ENCODE results near the gene ATP1B1. TPM values are rescaled to one million over a fixed set of nuclear protein-coding genes. Genes with fewer than 3 reads are reported as not detected.

ATP1B1 gene
- total RNA-seq, 1 donor from 2014 or later: 6.0 TPM

- Mint-ChIP-seq H3K4me1 (ENCODE audit: unreplicated experiment) (peaks cover 21% of the 10 kb centered on the region), H3K36me3 (ENCODE audit: low read depth, unreplicated experiment) (peaks cover 3% of the 10 kb centered on the region), H3K27ac (ENCODE audit: unreplicated experiment) (no peak overlapping the region), H3K4me3 (ENCODE audit: unreplicated experiment) (peak overlapping the region; percentile 73), H3K27me3 (ENCODE audit: unreplicated experiment) (peaks cover 8% of the 10 kb centered on the region), H3K9me3 (ENCODE audit: unreplicated experiment) (no peaks in the 10 kb centered on the region)
- DNase-seq (ENCODE audit: low spot score): peak; percentile 57
- TF ChIP-seq CTCF (IDR thresholded peaks at IDR 0.05; ENCODE audit: unreplicated experiment): no peak
Measured at GRCh38 chr1:169105434-169106094, 926 bp upstream of the ATP1B1 start.

- peak overlapping the region; percentile 25 for H3K27ac Mint-ChIP-seq (ENCODE audit: unreplicated experiment)
- peaks cover 3% of the 10 kb centered on the region for H3K36me3 Mint-ChIP-seq (ENCODE audit: low read depth, unreplicated experiment)
- H3K9me3 Mint-ChIP-seq (ENCODE audit: unreplicated experiment): no peaks in the 10 kb centered on the region
- peak overlapping the region; percentile 93 for H3K4me3 Mint-ChIP-seq (ENCODE audit: unreplicated experiment)
- no peak for TF ChIP-seq CTCF (IDR thresholded peaks at IDR 0.05; ENCODE audit: unreplicated experiment)
- no peak for DNase-seq (ENCODE audit: low spot score)
- H3K27me3 Mint-ChIP-seq (ENCODE audit: unreplicated experiment): peaks cover 8% of the 10 kb centered on the region
- H3K4me1 Mint-ChIP-seq (ENCODE audit: unreplicated experiment): peaks cover 21% of the 10 kb centered on the region
Measured at GRCh38 chr1:169106921-169107602, 572 bp downstream of the ATP1B1 start.

GRCh38 chr1:169107603-169108208, 1.2 kb downstream of the ATP1B1 start:
- H3K4me3 Mint-ChIP-seq (ENCODE audit: unreplicated experiment): peak overlapping the region; percentile 93
- H3K4me1 Mint-ChIP-seq (ENCODE audit: unreplicated experiment): peaks cover 21% of the 10 kb centered on the region
- H3K27ac Mint-ChIP-seq (ENCODE audit: unreplicated experiment): peak overlapping the region; percentile 68
- no peak for TF ChIP-seq CTCF (IDR thresholded peaks at IDR 0.05; ENCODE audit: unreplicated experiment)
- no peak for DNase-seq (ENCODE audit: low spot score)
- H3K27me3 Mint-ChIP-seq (ENCODE audit: unreplicated experiment): peaks cover 8% of the 10 kb centered on the region
- no peaks in the 10 kb centered on the region for H3K9me3 Mint-ChIP-seq (ENCODE audit: unreplicated experiment)
- peaks cover 3% of the 10 kb centered on the region for H3K36me3 Mint-ChIP-seq (ENCODE audit: low read depth, unreplicated experiment)

GRCh38 chr1:169108223-169108622, 1.7 kb downstream of the ATP1B1 start:
- H3K27me3 Mint-ChIP-seq (ENCODE audit: unreplicated experiment): peaks cover 8% of the 10 kb centered on the region
- H3K4me1 Mint-ChIP-seq (ENCODE audit: unreplicated experiment): peaks cover 21% of the 10 kb centered on the region
- peaks cover 3% of the 10 kb centered on the region for H3K36me3 Mint-ChIP-seq (ENCODE audit: low read depth, unreplicated experiment)
- DNase-seq (ENCODE audit: low spot score): no peak
- no peak overlapping the region for H3K27ac Mint-ChIP-seq (ENCODE audit: unreplicated experiment)
- no peak for TF ChIP-seq CTCF (IDR thresholded peaks at IDR 0.05; ENCODE audit: unreplicated experiment)
- no peaks in the 10 kb centered on the region for H3K9me3 Mint-ChIP-seq (ENCODE audit: unreplicated experiment)
- H3K4me3 Mint-ChIP-seq (ENCODE audit: unreplicated experiment): no peak overlapping the region

All from endothelial cell (in vitro differentiated cells).